Body of pancreas (tissue), 4 donors: Measurements from ENCODE around the gene SGMS1. TPM values are rescaled to one million over a fixed set of nuclear protein-coding genes. Genes with fewer than 3 reads are reported as not detected.

ENCODE experiments used
- ATAC-seq: fragments of 150-250 bp; one replicate; pipeline ENCODE4 v1.9.1; 2016
- DNase-seq, 4 donors: peaks; one replicate each; pipeline ENCODE4 v3.0.0-alpha.2; 2019
- H3K27ac ChIP-seq, 4 donors: fragments of 200-600 bp; sonication (generic); 1 replicate in 3 of 4; 2 replicates in 1 of 4; pipeline versions ENCODE4 v1.5.1 to v1.6.1; 2016 to 2019; ENCODE audit warnings: mild to moderate bottlenecking in 1 of 4, mixed read lengths in 1 of 4, moderate library complexity in 1 of 4
- H3K27me3 ChIP-seq, 2 donors: fragments of 200-600 bp; sonication (generic); one replicate each; pipeline ENCODE4 v1.6.0; 2016; ENCODE audit warnings: mild to moderate bottlenecking in 1 of 2
- H3K36me3 ChIP-seq, 2 donors: fragments of 200-600 bp; sonication (generic); replicated peaks in 1 of 2; 2 replicates each; pipeline ENCODE4 v1.5.1; 2016; ENCODE audit warnings: low read depth in 2 of 2; ENCODE audit not compliant: insufficient read depth in 1 of 2
- H3K4me1 ChIP-seq: fragments of 200-600 bp; sonication (generic); one replicate; pipeline ENCODE4 v1.6.0; 2016
- H3K4me3 ChIP-seq, 2 donors: fragments of 200-600 bp; sonication (generic); 1 replicate in 1 of 2; 2 replicates in 1 of 2; pipeline ENCODE4 v1.5.1; 2016 to 2019
- H3K9me3 ChIP-seq, 3 donors: fragments of 200-600 bp; sonication (generic); 1 replicate in 2 of 3; 2 replicates in 1 of 3; pipeline ENCODE4 v1.5.1; 2016
- POLR2A ChIP-seq, 3 donors: fragments of 450-650 bp; IDR thresholded peaks; one replicate each; pipeline ENCODE4 v1.6.1; 2016; ENCODE audit warnings: antibody characterized with exemption in 3 of 3, mild to moderate bottlenecking in 2 of 3
- WGBS, 2 donors: methylation state at CpG; one replicate each; pipeline ENCODE4 v1.1.5; 2017; 5-methylcytosine and 5-hydroxymethylcytosine counted together
- intact Hi-C: fragments of 100-400 bp; cut with DNase I; formaldehyde crosslinking; loops from one replicate; pipeline ENCODE4 v1.15.1; 2023
- total RNA-seq, 2 donors: library from RNA; depleted of rRNA; stranded (reverse); fragments of >200 nt; gene quantifications; one replicate each; pipeline ENCODE4 v1.1.0, GENCODE V29; 2016
- TF ChIP-seq, protein P1 (sequence below), 7 experiments: fragments of 450-650 bp in 4 of 7; fragments of 200-600 bp in 3 of 7; sonication (generic) in 3 of 7; IDR thresholded peaks; one replicate each; pipeline ENCODE4 v1.5.1; 2016 to 2019; ENCODE audit warnings: antibody characterized with exemption in 7 of 7

Gene SGMS1
- total RNA-seq, 2 donors from 2014 or later, result 46.2 to 68.9 TPM

DNA sequence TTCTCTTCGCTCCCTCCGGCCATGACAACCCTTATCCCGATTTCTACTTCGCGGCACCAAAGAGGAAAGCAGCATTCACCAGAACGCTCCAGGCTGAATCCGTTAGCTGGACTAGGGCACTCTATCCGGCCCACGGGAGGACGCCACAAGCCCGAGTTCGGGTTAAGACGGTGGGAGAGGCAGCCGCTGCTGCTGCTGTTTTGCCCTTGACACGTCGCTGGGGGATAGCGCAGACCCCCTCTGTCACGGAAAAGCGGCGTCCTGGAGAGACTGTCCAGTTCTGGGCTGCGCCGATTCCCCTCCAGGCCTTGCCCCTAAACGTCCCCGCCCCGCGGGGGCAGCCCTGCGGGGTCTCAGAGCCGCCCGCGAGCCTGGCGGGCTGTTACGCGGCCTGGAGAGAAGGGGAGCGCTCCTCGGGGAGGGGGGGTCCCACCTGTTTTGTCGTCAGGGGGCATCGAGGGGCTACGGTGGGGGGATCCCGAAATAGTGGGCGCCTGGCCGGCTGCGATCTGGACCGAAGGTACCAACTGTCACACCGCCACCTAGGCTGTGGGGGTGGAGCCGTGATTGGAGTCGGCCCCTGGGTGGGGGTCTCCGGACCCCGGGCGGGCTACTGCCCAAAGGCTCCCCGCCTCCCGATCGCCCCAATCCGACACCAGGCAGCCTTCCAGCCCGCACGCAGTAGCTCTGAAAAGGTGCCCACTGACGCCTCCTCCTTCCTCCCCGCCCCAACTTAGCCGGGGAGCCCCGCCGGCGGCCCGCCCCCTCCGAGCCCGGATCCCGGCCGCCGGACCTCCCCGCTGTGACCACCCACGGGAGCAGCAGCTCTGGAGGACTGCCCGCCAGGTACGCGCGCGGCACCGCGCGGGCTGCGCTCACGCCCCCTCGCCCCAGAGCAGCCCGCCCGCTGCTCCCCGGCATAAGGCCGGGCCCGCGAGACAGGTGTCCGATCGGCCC is 772 bp downstream of the SGMS1 start:
- Histone ChIP-seq H3K36me3 (no peaks in the 10 kb centered on the region), H3K4me3 (peak overlapping the region; percentile 67 to 96), H3K4me1 (peaks cover 43% of the 10 kb centered on the region), H3K27ac (peak overlapping the region; percentile 93 to 100 (median 97)), H3K9me3 (no peaks in the 10 kb centered on the region), H3K27me3 (no peaks in the 10 kb centered on the region)
- TF ChIP-seq POLR2A (IDR thresholded peaks at IDR 0.05), result no peak
- TF ChIP-seq, protein P1, sequence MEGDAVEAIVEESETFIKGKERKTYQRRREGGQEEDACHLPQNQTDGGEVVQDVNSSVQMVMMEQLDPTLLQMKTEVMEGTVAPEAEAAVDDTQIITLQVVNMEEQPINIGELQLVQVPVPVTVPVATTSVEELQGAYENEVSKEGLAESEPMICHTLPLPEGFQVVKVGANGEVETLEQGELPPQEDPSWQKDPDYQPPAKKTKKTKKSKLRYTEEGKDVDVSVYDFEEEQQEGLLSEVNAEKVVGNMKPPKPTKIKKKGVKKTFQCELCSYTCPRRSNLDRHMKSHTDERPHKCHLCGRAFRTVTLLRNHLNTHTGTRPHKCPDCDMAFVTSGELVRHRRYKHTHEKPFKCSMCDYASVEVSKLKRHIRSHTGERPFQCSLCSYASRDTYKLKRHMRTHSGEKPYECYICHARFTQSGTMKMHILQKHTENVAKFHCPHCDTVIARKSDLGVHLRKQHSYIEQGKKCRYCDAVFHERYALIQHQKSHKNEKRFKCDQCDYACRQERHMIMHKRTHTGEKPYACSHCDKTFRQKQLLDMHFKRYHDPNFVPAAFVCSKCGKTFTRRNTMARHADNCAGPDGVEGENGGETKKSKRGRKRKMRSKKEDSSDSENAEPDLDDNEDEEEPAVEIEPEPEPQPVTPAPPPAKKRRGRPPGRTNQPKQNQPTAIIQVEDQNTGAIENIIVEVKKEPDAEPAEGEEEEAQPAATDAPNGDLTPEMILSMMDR (IDR thresholded peaks at IDR 0.05), result no peak
- ATAC-seq (peak; percentile 3), DNase-seq (peak; percentile 55 to 62 (median 57))
- intact Hi-C loops, result loop anchor here (5.0 to 10.0 kb wide), 2 partner anchors 61 to 208 kb away; no protein-coding TSS in a partner anchor
- WGBS, 2 donors, result 0 to 2% methylated on average over 6 to 82 of the region's 88 CpGs

DNA sequence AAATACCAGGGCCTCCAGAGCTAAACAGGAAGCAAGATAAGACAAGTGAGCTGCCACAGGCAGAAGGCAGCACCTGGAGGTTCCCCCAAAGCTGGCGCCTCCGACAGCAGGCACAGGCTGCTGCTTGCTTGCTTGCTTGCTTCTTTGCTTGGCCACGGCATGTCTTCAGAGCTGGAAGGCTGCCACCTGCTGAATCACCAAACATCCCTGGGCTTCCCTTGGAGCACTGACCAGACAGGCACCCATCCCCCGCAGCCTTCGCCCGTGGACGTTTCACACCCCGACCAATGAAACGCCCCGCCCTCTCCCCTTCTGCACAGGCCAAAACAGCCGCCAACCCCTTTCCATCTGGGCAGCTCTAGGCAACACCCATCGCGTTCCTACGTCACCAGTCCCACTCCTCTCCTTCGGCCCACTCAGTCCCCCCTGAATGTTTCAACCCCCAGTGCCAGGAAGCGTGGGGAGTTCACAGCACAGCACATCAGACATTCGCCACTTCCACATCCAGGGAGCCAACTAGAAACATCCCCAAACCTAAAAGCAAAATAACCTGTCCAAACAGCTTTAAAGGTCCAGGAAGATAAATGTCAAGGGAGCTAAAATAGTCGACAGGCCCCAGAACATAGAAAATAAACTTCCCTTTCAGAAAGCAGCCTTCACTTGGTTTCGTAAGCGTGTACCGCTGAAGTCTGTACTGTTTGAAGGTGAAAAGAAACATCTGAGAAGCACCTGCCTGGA is 1.6 kb downstream of the SGMS1 start:
- 0 to 1% methylated on average over 19 to 21 of the region's 21 CpGs for WGBS, 2 donors
- H3K27me3 ChIP-seq, result no peaks in the 10 kb centered on the region
- TF ChIP-seq, protein P1 (IDR thresholded peaks at IDR 0.05), result peak in 1 of 7 experiments; percentile 10
- TF ChIP-seq POLR2A (IDR thresholded peaks at IDR 0.05), result peak in 2 of 3 donors; percentile 46 to 58
- H3K9me3 ChIP-seq, result no peaks in the 10 kb centered on the region
- peaks cover 47% of the 10 kb centered on the region for H3K4me1 ChIP-seq
- DNase-seq (peak; percentile 90 to 95 (median 94)), ATAC-seq (peak; percentile 12)
- intact Hi-C loops, result loop anchor here (5.0 to 10.0 kb wide), 2 partner anchors 60 to 207 kb away; no protein-coding TSS in a partner anchor
- H3K4me3 ChIP-seq, result peak overlapping the region; percentile 67 to 96
- H3K27ac ChIP-seq, result peak overlapping the region; percentile 93 to 100 (median 97)
- no peaks in the 10 kb centered on the region for H3K36me3 ChIP-seq

DNA sequence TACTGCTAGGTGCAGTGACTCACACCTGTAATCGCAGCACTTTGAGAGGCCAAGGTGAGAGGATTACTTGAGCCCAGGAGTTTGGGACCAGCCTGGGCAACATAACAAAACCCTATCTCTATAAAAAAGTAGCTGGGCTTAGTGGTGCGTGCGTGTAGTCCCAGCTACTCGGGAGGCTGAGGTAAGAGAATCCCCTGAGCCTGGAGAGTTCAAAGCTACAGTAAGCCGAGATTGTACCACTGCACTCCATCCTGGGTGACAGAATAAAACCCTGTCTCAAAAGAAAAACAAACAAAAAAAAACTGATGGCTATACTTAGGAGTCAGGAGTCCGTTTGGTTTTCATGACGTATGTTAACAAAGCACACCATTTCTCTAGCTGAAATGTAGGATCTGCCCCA is 2.9 kb downstream of the SGMS1 start:
- no peak for DNase-seq
- no peaks in the 10 kb centered on the region for H3K27me3 ChIP-seq
- H3K9me3 ChIP-seq, result no peaks in the 10 kb centered on the region

DNA sequence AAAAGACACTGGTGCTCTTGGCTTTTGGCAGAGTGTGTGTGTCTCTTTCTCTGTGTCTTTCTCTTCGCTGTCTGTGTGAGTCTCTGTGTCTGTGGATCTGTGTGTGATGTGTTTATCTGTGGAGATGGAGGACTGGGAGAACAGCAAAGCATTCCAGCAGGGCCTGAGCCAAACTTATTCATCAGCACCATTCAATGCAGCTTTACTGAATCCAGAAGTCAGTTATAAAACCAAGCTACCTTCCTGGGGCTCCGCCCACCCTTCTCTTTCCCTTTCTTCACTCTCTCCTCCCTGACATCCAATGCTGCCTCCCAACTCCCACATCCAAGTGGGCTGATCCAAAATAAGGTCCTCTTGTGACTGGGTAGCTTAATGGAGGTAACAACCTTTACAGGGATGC is 3.9 kb downstream of the SGMS1 start:
- Histone ChIP-seq H3K9me3 (no peaks in the 10 kb centered on the region), H3K27ac (peak overlapping the region in 1 of 4 donors; percentile 21), H3K4me1 (peaks cover 49% of the 10 kb centered on the region), H3K4me3 (no peak overlapping the region), H3K27me3 (no peaks in the 10 kb centered on the region), H3K36me3 (no peaks in the 10 kb centered on the region)
- TF ChIP-seq POLR2A (IDR thresholded peaks at IDR 0.05), result no peak
- ATAC-seq (no peak), DNase-seq (no peak)
- 88 to 90% methylated on average over 2 of the region's 2 CpGs for WGBS, 2 donors
- intact Hi-C loops, result loop anchor here (5.0 to 10.0 kb wide), 3 partner anchors 58 to 205 kb away; no protein-coding TSS in a partner anchor

More for the DNA sequence above, 2.9 kb downstream of the SGMS1 start:
- Histone ChIP-seq H3K4me3 (no peak overlapping the region), H3K36me3 (no peaks in the 10 kb centered on the region), H3K4me1 (peaks cover 46% of the 10 kb centered on the region), H3K27ac (peak overlapping the region in 2 of 4 donors; percentile 93 to 100)
- WGBS, 2 donors, result 36 to 37% methylated on average over 7 of the region's 7 CpGs
- ATAC-seq, result no peak
- TF ChIP-seq, protein P1 (IDR thresholded peaks at IDR 0.05), result no peak
- TF ChIP-seq POLR2A (IDR thresholded peaks at IDR 0.05), result no peak
- intact Hi-C loops, result loop anchor here (5.0 to 10.0 kb wide), 2 partner anchors 59 to 206 kb away; no protein-coding TSS in a partner anchor
